ENCODE measurements around the gene FNBP1.

DNA sequence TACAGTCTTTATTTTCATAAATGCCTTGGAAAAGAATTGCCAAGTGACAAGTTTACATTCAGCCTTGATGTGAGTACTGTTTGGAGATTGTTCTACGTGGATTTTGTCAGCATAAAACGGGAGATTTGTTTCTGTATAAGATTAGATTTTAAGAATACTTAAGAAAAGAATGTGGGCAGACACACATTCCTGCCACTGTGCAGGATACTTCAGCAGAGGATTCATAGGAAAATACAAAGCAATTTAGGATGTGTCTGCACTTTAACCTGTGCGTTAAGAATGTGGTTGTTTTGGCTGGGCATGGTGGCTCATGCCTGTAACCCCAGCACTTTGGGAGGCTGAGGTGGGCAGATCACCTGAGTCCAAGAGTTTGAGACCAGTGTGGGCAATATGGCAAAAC, 47.9 kb upstream of the FNBP1 start:
- TF ChIP-seq POLR2A (IDR thresholded peaks at IDR 0.05) (no peak), CTCF (IDR thresholded peaks at IDR 0.05) (no peak)
